Left lung (tissue), 10 donors: Measurements from ENCODE around the gene SLC35F3. TPM values are rescaled to one million over a fixed set of nuclear protein-coding genes. Genes with fewer than 3 reads are reported as not detected.
A peak's percentile ranks its signal among the peaks of the same experiment; 100 is the strongest.

Source experiments
- ATAC-seq: fragments of 200-7000 bp; cut with Tn5 transposase; one replicate; pipeline ENCODE4 v1.9.1; 2020; ENCODE audit warnings: moderate library complexity
- DNase-seq, 4 donors: peaks; one replicate each; pipeline ENCODE4 v3.0.0-alpha.2; 2013 to 2020
- H3K27ac ChIP-seq, 2 donors: fragments of 200-600 bp; sonication (generic) in 1 of 2; one replicate each; pipeline versions ENCODE4 v1.5.0 to v1.8.0; 2020 to 2021
- H3K27me3 ChIP-seq, 2 donors: fragments of 200-600 bp; sonication (generic) in 1 of 2; one replicate each; pipeline versions ENCODE4 v1.5.0 to v1.8.0; 2020 to 2021
- H3K36me3 ChIP-seq, 2 donors: fragments of 200-600 bp; sonication (generic) in 1 of 2; one replicate each; pipeline versions ENCODE4 v1.5.0 to v1.8.0; 2020 to 2021
- H3K4me1 ChIP-seq, 2 donors: fragments of 200-600 bp; one replicate each; pipeline ENCODE4 v1.8.0; 2021
- H3K4me3 ChIP-seq, 2 donors: fragments of 200-600 bp; sonication (generic) in 1 of 2; one replicate each; pipeline versions ENCODE4 v1.5.0 to v1.8.0; 2020 to 2021; ENCODE audit warnings: mild to moderate bottlenecking in 1 of 2
- H3K9me3 ChIP-seq, 2 donors: fragments of 200-600 bp; sonication (generic) in 1 of 2; one replicate each; pipeline versions ENCODE4 v1.5.0 to v1.8.0; 2020 to 2021
- CTCF ChIP-seq, 2 donors: fragments of 200-600 bp; sonication (generic) in 1 of 2; IDR thresholded peaks; one replicate each; pipeline versions ENCODE4 v1.5.0 to v1.8.0; 2021; ENCODE audit warnings: antibody characterized with exemption in 2 of 2
- intact Hi-C, 2 donors: fragments of 100-400 bp; cut with DNase I; formaldehyde crosslinking; loops; one replicate each; pipeline versions ENCODE4 v1.11.2 to v1.14.2; 2022
- polyA plus RNA-seq, 6 donors: library from polyadenylated mRNA; unstranded; fragments of 120-200 nt; gene quantifications; one replicate each; pipeline ENCODE4 v1.2.1, GENCODE V29; 2013; ENCODE audit not compliant: insufficient read length in 6 of 6
- total RNA-seq, 2 donors: library from RNA; stranded (reverse); fragmentation: NEBNext Ultra II Directional; extraction: Animal tissue kit (Norgen Biotek cat#: 25700); gene quantifications; one replicate each; pipeline ENCODE4 v1.2.1, GENCODE V29; 2021
- donor health status: DM: no; HTN: yes; CAD: no.
- donor health status: DM: no; HTN: no; CAD: no.

The SLC35F3 gene
- total and polyA plus RNA-seq, 8 donors: 0.58 to 1.9 (median 1.5) TPM

GRCh38 chr1:233938476-233938875 lies 34.0 kb downstream of the SLC35F3 start:
- H3K4me1 ChIP-seq: no peaks in the 10 kb centered on the region
- no peaks in the 10 kb centered on the region for H3K9me3 ChIP-seq
- ATAC-seq: no peak
- no peak overlapping the region for H3K27ac ChIP-seq
- H3K4me3 ChIP-seq: no peak overlapping the region
- DNase-seq: no peak
- no peaks in the 10 kb centered on the region for H3K36me3 ChIP-seq
- TF ChIP-seq CTCF (IDR thresholded peaks at IDR 0.05): no peak
- intact Hi-C loops: no loop called here
- no peaks in the 10 kb centered on the region for H3K27me3 ChIP-seq

DNA sequence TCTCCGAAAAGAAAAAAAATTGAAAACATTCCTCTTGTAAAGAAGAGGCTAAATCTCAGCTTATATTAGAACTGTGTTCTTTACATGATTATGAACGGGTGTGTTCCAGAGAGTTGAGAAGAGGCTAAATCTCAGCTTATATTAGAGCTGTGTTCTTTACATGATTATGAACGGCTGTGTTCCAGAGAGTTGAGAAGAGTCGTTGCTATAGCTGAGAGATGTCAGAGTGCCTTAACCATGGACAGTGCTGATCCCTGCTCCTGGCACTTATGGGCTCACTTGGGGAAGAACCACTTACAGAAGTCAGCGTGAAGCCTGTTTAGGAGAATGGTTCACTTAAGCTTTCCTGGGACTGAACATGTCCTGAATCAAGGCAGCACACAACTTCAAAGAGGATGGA lies 35.0 kb downstream of the SLC35F3 start:
- Histone ChIP-seq H3K36me3 (no peaks in the 10 kb centered on the region), H3K27me3 (no peaks in the 10 kb centered on the region), H3K4me1 (no peaks in the 10 kb centered on the region), H3K27ac (no peak overlapping the region), H3K9me3 (no peaks in the 10 kb centered on the region), H3K4me3 (no peak overlapping the region)
- intact Hi-C loops: no loop called here
- no peak for TF ChIP-seq CTCF (IDR thresholded peaks at IDR 0.05)
- DNase-seq (no peak), ATAC-seq (no peak)

DNA sequence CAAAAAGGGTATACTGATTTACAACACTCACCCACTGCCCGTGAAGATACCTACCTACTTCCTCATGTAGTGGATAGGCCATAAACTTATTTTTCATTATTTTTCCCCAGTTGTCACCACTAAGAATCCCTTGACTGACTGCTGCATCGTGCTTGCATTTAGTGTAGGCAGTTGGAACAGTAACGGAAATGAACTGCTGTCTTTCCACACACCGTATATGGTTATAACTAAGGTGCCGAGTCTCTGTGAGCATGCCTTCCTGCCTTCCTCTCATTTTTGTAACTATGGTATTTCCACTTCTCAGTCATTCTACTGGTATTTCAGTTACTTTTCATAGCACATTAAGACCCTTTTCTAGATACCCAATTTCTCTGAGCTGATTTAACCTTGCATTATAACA lies 36.4 kb downstream of the SLC35F3 start:
- Histone ChIP-seq H3K27ac (no peak overlapping the region), H3K36me3 (no peaks in the 10 kb centered on the region), H3K4me3 (no peak overlapping the region), H3K9me3 (no peaks in the 10 kb centered on the region), H3K27me3 (no peaks in the 10 kb centered on the region), H3K4me1 (no peaks in the 10 kb centered on the region)
- TF ChIP-seq CTCF (IDR thresholded peaks at IDR 0.05): no peak
- intact Hi-C loops: no loop called here
- ATAC-seq (no peak), DNase-seq (no peak)

DNA sequence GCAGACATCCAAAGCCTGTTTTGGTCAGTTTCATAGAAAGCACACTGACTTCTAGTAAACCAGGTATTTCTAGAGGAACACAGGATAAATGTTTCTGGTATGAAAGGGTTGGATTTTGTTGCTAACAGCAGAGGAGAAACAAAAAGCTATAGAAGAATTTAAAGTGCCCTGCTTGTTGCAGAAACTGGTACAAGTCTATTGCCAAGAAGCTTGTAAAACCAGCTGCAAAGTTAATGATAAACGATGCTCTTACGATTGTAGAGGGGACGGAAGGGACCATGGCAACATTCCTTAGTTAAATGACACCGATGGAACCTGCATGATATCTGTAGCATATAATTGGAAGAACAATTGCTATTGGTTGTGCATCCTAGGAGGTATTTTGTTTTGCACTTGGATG lies 40.1 kb downstream of the SLC35F3 start:
- no peaks in the 10 kb centered on the region for H3K27me3 ChIP-seq
- H3K27ac ChIP-seq: no peak overlapping the region
- H3K9me3 ChIP-seq: peaks cover 0 to 2% of the 10 kb centered on the region in 2 donors
- TF ChIP-seq CTCF (IDR thresholded peaks at IDR 0.05): no peak
- intact Hi-C loops: no loop called here
- no peak overlapping the region for H3K4me3 ChIP-seq
- ATAC-seq (peak; percentile 47), DNase-seq (peak in 1 of 4 donors; percentile 32)
- no peaks in the 10 kb centered on the region for H3K4me1 ChIP-seq
- H3K36me3 ChIP-seq: no peaks in the 10 kb centered on the region

GRCh38 chr1:233945573-233945972 lies 41.1 kb downstream of the SLC35F3 start:
- H3K4me3 ChIP-seq: no peak overlapping the region
- ATAC-seq: peak; percentile 46
- DNase-seq: no peak

More at GRCh38 chr1:233945573-233945972, 41.1 kb downstream of the SLC35F3 start:
- no peak for TF ChIP-seq CTCF (IDR thresholded peaks at IDR 0.05)
- H3K36me3 ChIP-seq: no peaks in the 10 kb centered on the region
- peaks cover 0 to 3% of the 10 kb centered on the region in 2 donors for H3K9me3 ChIP-seq
- H3K4me1 ChIP-seq: no peaks in the 10 kb centered on the region
- no peak overlapping the region for H3K27ac ChIP-seq
- intact Hi-C loops: no loop called here
- H3K27me3 ChIP-seq: no peaks in the 10 kb centered on the region
